IMR-90 (cell line): ENCODE data around the gene EIF1AX. TPM values are rescaled to one million over a fixed set of nuclear protein-coding genes. Genes with fewer than 3 reads are reported as not detected.

ENCODE experiments used
- ATAC-seq: fragments of 200-7000 bp; cut with Tn5 transposase; 2 replicates; pipeline ENCODE4 v1.9.1; 2020; ENCODE audit warnings: low read depth, mild to moderate bottlenecking, moderate library complexity
- BruUV-seq: library from RNA; stranded (reverse); fragments of 400-500 nt; replicated peaks from 2 replicates; lab custom pipeline; 2021; lab: Mats Ljungman, UMichigan
- CTCF ChIA-PET: fragments of 300-600 bp; formaldehyde crosslinking; extraction: SDS; loops from one replicate; lab custom pipeline; 2021; ENCODE audit warnings: antibody characterized with exemption; lab: Yijun Ruan, JAX
- POLR2A ChIA-PET: fragments of 300-600 bp; sonication (Branson Sonifier 250); formaldehyde crosslinking; loops from one replicate; lab custom pipeline; 2022; ENCODE audit warnings: antibody characterized with exemption; ENCODE audit not compliant: unreplicated experiment; lab: Charles Lee
- DNase-seq: peaks from one replicate; pipeline ENCODE4 v3.0.0; 2013
- H2AFZ ChIP-seq: replicated peaks from 2 replicates; pipeline ENCODE3; 2013; ENCODE audit warnings: low read length, mild to moderate bottlenecking; ENCODE audit not compliant: poor library complexity
- H2AK5ac ChIP-seq: 2 replicates; pipeline ENCODE4 v1.6.1; 2013; ENCODE audit warnings: low read depth, low read length, inconsistent platforms
- H2AK9ac ChIP-seq: replicated peaks from 2 replicates; pipeline ENCODE3; 2013; ENCODE audit warnings: mild to moderate bottlenecking, low read depth, low read length, moderate library complexity; ENCODE audit not compliant: poor library complexity
- H2BK120ac ChIP-seq: 2 replicates; pipeline ENCODE4 v1.6.1; 2013; ENCODE audit warnings: low read depth, low read length, inconsistent platforms
- H2BK15ac ChIP-seq: 3 replicates; pipeline ENCODE4 v1.6.1; 2013; ENCODE audit warnings: low read depth, low read length, inconsistent platforms
- H2BK20ac ChIP-seq: 2 replicates; pipeline ENCODE4 v1.6.1; 2013; ENCODE audit warnings: low read depth, mild to moderate bottlenecking, inconsistent platforms, low read length, moderate library complexity
- H2BK5ac ChIP-seq: 2 replicates; pipeline ENCODE4 v1.6.1; 2013; ENCODE audit warnings: mild to moderate bottlenecking, low read depth, low read length, inconsistent platforms; ENCODE audit not compliant: poor library complexity, severe bottlenecking
- H3K14ac ChIP-seq: replicated peaks from 2 replicates; pipeline ENCODE4 v1.6.1; 2013; ENCODE audit warnings: low read depth, low read length, inconsistent platforms
- H3K18ac ChIP-seq: 2 replicates; pipeline ENCODE4 v1.6.1; 2013; ENCODE audit warnings: low read depth, low read length, control low read depth
- H3K23ac ChIP-seq: 2 replicates; pipeline ENCODE4 v1.6.1; 2013; ENCODE audit warnings: low read depth, low read length, inconsistent platforms
- H3K27ac ChIP-seq: 2 replicates; pipeline ENCODE4 v1.5.1; 2013; ENCODE audit warnings: mild to moderate bottlenecking, control low read depth, low read length; ENCODE audit not compliant: insufficient read depth
- H3K27me3 ChIP-seq: 2 replicates; pipeline ENCODE4 v1.6.1; 2013; ENCODE audit warnings: low read length; ENCODE audit not compliant: control insufficient read depth, insufficient read depth
- H3K36me3 ChIP-seq: 2 replicates; pipeline ENCODE4 v1.6.1; 2013; ENCODE audit warnings: low read length, mixed read lengths; ENCODE audit not compliant: control insufficient read depth, insufficient read depth
- H3K4ac ChIP-seq: 2 replicates; pipeline ENCODE4 v1.6.1; 2013; ENCODE audit warnings: low read depth, low read length, inconsistent platforms
- H3K4me1 ChIP-seq: 2 replicates; pipeline ENCODE4 v1.6.1; 2013; ENCODE audit warnings: low read length, mixed read lengths; ENCODE audit not compliant: control insufficient read depth, insufficient read depth
- H3K4me2 ChIP-seq: 2 replicates; pipeline ENCODE4 v1.6.1; 2013; ENCODE audit warnings: low read depth, mild to moderate bottlenecking, control low read depth, low read length, moderate library complexity
- H3K4me3 ChIP-seq: 2 replicates; pipeline ENCODE4 v1.5.1; 2013; ENCODE audit warnings: low read depth, mild to moderate bottlenecking, control low read depth, low read length, moderate library complexity; ENCODE audit not compliant: insufficient read depth
- H3K56ac ChIP-seq: 2 replicates; pipeline ENCODE4 v1.6.1; 2013; ENCODE audit warnings: low read length, inconsistent platforms; ENCODE audit not compliant: insufficient read depth; ENCODE audit errors: extremely low read depth
- H3K79me1 ChIP-seq, 2 experiments: 2 replicates each; pipeline ENCODE4 v1.6.1; 2013; ENCODE audit warnings: low read length in 2 of 2, inconsistent platforms in 1 of 2, low read depth in 1 of 2
- H3K9ac ChIP-seq: 2 replicates; pipeline ENCODE4 v1.6.1; 2013; ENCODE audit warnings: low read depth, low read length, control low read depth
- H3K9me1 ChIP-seq: 2 replicates; pipeline ENCODE4 v1.6.1; 2013; ENCODE audit warnings: low read length, inconsistent platforms; ENCODE audit not compliant: insufficient read depth
- H3K9me3 ChIP-seq: 2 replicates; pipeline ENCODE4 v1.6.1; 2013; ENCODE audit warnings: low read length; ENCODE audit not compliant: control insufficient read depth, insufficient read depth
- H4K20me1 ChIP-seq: 2 replicates; pipeline ENCODE4 v1.6.1; 2013; ENCODE audit warnings: low read length, inconsistent platforms; ENCODE audit not compliant: insufficient read depth
- H4K5ac ChIP-seq: 2 replicates; pipeline ENCODE4 v1.6.1; 2013; ENCODE audit warnings: mild to moderate bottlenecking, low read depth, low read length, control low read depth
- H4K8ac ChIP-seq, 2 experiments: 2 replicates each; pipeline ENCODE4 v1.6.1; 2013; ENCODE audit warnings: low read depth in 2 of 2, low read length in 2 of 2, control low read depth in 1 of 2, inconsistent platforms in 1 of 2
- H4K91ac ChIP-seq: 2 replicates; pipeline ENCODE4 v1.6.1; 2013; ENCODE audit warnings: low read depth, low read length, inconsistent platforms; ENCODE audit not compliant: insufficient read depth
- BHLHE40 ChIP-seq: fragments of 150-350 bp; IDR thresholded peaks from 2 replicates; pipeline ENCODE4 v1.6.1; 2016; ENCODE audit warnings: mild to moderate bottlenecking, low read depth, low read length
- CEBPB ChIP-seq: IDR thresholded peaks from 2 replicates; pipeline ENCODE4 v1.6.1; 2012; ENCODE audit warnings: low read depth, low read length, improper control_type of control experiment
- MAZ ChIP-seq: IDR thresholded peaks from 2 replicates; pipeline ENCODE4 v1.6.1; 2012; ENCODE audit warnings: low read depth, mild to moderate bottlenecking, low read length, improper control_type of control experiment, moderate library complexity, borderline replicate concordance
- MXI1 ChIP-seq: IDR thresholded peaks from 2 replicates; pipeline ENCODE4 v1.6.1; 2012; ENCODE audit warnings: low read depth, mild to moderate bottlenecking, low read length, moderate library complexity, borderline replicate concordance
- POLR2A ChIP-seq: IDR thresholded peaks from 2 replicates; pipeline ENCODE4 v1.6.1; 2012; ENCODE audit warnings: mild to moderate bottlenecking, low read depth, low read length
- RFX5 ChIP-seq: IDR thresholded peaks from 2 replicates; pipeline ENCODE4 v1.8.0; 2012; ENCODE audit warnings: low read depth, mild to moderate bottlenecking, low read length, moderate library complexity
- WGBS, 2 experiments: methylation state at CpG; one replicate each; pipeline versions ENCODE4 v1.1.5 to v1.1.7; 2013; ENCODE audit warnings: missing lambda C conversion rate in 2 of 2; ENCODE audit not compliant: insufficient read length in 1 of 2; ENCODE audit errors: extremely low coverage in 2 of 2; 5-methylcytosine and 5-hydroxymethylcytosine counted together
- dilution Hi-C: fragments of 300-500 bp; cut with HindIII; formaldehyde crosslinking; loops from one replicate; pipeline ENCODE4 v1.14.3; 2018; ENCODE audit warnings: low sequenced_read_pairs; ENCODE audit not compliant: unreplicated experiment
- in situ Hi-C: fragments of 300-500 bp; cut with MboI; formaldehyde crosslinking; loops from 3 replicates; pipeline ENCODE4 v1.14.3; 2019; ENCODE audit warnings: low sequenced_read_pairs, inconsistent platforms, mixed read lengths
- intact Hi-C: fragments of 100-400 bp; cut with micrococcal nuclease; formaldehyde crosslinking; loops from 2 replicates; pipeline ENCODE4 v1.10.0; 2022
- polyA plus RNA-seq, 3 experiments: library from polyadenylated mRNA; depleted of rRNA; stranded (reverse); fragments of >200 nt; gene quantifications; 2 replicates each; pipeline ENCODE4 v1.2.3, GENCODE V29; 2012; ENCODE audit warnings: low replicate concordance in 1 of 3
- total RNA-seq: library from RNA; depleted of rRNA; stranded (reverse); fragments of >200 nt; gene quantifications from 2 replicates; pipeline ENCODE4 v1.2.3, GENCODE V29; 2012
- TF ChIP-seq, protein P1 (sequence below): conservative IDR thresholded peaks from 2 replicates; pipeline ENCODE4 v1.5.1; 2012; ENCODE audit warnings: mild to moderate bottlenecking, low read depth, low read length, improper control_type of control experiment
- TF ChIP-seq, protein P2 (sequence below): fragments of 150-350 bp; IDR thresholded peaks from 2 replicates; pipeline ENCODE4 v1.6.1; 2017; ENCODE audit warnings: mild to moderate bottlenecking, antibody characterized with exemption, low read length, low read depth

The EIF1AX gene
- total and polyA plus RNA-seq, 2 of the 4 experiments (the other 2 are of a cell fraction): 12.2 to 44.5 TPM

DNA sequence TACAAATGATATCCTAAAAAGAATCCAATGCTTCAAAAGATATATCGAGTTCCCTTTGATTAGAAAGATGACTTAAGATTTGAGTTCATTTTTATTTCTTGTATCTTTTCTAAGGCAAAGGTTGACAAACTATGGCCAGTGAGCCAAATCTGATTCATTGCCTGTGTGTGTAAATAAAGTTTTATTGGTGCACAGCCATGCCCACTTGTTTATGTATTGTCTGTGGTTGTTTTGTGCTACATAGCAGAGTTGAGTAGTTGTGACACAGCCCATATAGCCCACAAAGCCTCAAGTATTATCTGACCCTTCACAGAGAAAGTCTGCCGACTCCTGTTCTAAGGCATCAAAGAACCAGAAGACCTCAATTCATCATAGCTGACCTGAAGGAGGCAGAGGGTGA is 32.2 kb upstream of the EIF1AX start:
- BruUV-seq: no TSS peak
- H4K91ac ChIP-seq: no peak overlapping the region
- H2BK20ac ChIP-seq: no peak overlapping the region
- H2BK5ac ChIP-seq: no peak overlapping the region
- in situ Hi-C loops: no loop called here
- H3K4ac ChIP-seq: no peak overlapping the region
- H3K14ac ChIP-seq: no peak overlapping the region
- dilution Hi-C loops: no loop called here
- no peak overlapping the region for H2AK5ac ChIP-seq
- no peak overlapping the region for H3K23ac ChIP-seq
- H3K4me3 ChIP-seq: no peak overlapping the region
- no peaks in the 10 kb centered on the region for H4K20me1 ChIP-seq
- CTCF ChIA-PET: no interaction called here
- H3K4me2 ChIP-seq: no peak overlapping the region
- WGBS, 2 experiments: no CpG with 5 or more reads among the region's 2 CpGs
- no peaks in the 10 kb centered on the region for H3K27me3 ChIP-seq
- H4K5ac ChIP-seq: no peak overlapping the region
- no peaks in the 10 kb centered on the region for H3K9me1 ChIP-seq
- H4K8ac ChIP-seq: no peak overlapping the region
- H3K4me1 ChIP-seq: no peaks in the 10 kb centered on the region
- no peak overlapping the region for H2BK15ac ChIP-seq
- no peaks in the 10 kb centered on the region for H3K9me3 ChIP-seq
- no peaks in the 10 kb centered on the region for H3K79me1 ChIP-seq
- H2AK9ac ChIP-seq: no peak overlapping the region
- TF ChIP-seq MAZ (no peak), CEBPB (no peak), RFX5 (no peak), POLR2A (no peak), BHLHE40 (no peak), MXI1 (no peak)
- TF ChIP-seq, protein P1, sequence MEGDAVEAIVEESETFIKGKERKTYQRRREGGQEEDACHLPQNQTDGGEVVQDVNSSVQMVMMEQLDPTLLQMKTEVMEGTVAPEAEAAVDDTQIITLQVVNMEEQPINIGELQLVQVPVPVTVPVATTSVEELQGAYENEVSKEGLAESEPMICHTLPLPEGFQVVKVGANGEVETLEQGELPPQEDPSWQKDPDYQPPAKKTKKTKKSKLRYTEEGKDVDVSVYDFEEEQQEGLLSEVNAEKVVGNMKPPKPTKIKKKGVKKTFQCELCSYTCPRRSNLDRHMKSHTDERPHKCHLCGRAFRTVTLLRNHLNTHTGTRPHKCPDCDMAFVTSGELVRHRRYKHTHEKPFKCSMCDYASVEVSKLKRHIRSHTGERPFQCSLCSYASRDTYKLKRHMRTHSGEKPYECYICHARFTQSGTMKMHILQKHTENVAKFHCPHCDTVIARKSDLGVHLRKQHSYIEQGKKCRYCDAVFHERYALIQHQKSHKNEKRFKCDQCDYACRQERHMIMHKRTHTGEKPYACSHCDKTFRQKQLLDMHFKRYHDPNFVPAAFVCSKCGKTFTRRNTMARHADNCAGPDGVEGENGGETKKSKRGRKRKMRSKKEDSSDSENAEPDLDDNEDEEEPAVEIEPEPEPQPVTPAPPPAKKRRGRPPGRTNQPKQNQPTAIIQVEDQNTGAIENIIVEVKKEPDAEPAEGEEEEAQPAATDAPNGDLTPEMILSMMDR: no peak
- TF ChIP-seq, protein P2, sequence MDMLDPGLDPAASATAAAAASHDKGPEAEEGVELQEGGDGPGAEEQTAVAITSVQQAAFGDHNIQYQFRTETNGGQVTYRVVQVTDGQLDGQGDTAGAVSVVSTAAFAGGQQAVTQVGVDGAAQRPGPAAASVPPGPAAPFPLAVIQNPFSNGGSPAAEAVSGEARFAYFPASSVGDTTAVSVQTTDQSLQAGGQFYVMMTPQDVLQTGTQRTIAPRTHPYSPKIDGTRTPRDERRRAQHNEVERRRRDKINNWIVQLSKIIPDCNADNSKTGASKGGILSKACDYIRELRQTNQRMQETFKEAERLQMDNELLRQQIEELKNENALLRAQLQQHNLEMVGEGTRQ: no peak
- H2BK120ac ChIP-seq: no peak overlapping the region
- H3K18ac ChIP-seq: no peak overlapping the region
- no peak overlapping the region for H3K27ac ChIP-seq
- H3K36me3 ChIP-seq: peaks cover 3% of the 10 kb centered on the region
- H3K56ac ChIP-seq: no peak overlapping the region
- H2AFZ ChIP-seq: no peak overlapping the region
- no peak for DNase-seq
- POLR2A ChIA-PET: no interaction called here
- ATAC-seq: no peak
- H3K9ac ChIP-seq: no peak overlapping the region
- intact Hi-C loops: no loop called here
